Epidermal melanocyte (primary cell): ENCODE results near the gene PDIK1L.
"Not testable (repeated sequence)": the region's sequence is repeated elsewhere in the genome, so short reads cannot be mapped to it uniquely, and the experiment has no call there.

Source experiments
- DNase-seq: peaks from one replicate; pipeline ENCODE4 v3.0.0; 2011; ENCODE audit warnings: low spot score; ENCODE audit not compliant: insufficient read length

PDIK1L gene

GRCh38 chr1:26089125-26089524 lies 22.5 kb upstream of the PDIK1L start:
- no peak for DNase-seq

GRCh38 chr1:26090893-26091292 lies 20.7 kb upstream of the PDIK1L start:
- no peak for DNase-seq

GRCh38 chr1:26092422-26092821 lies 19.2 kb upstream of the PDIK1L start:
- no peak for DNase-seq

GRCh38 chr1:26093569-26093968 lies 18.1 kb upstream of the PDIK1L start:
- not testable (repeated sequence) for DNase-seq

- no peak for DNase-seq
These were observed 17.5 kb upstream of the PDIK1L start for GRCh38 chr1:26094076-26094669.

- DNase-seq: peak; percentile 57
These were observed 16.8 kb upstream of the PDIK1L start for GRCh38 chr1:26094677-26095383.

GRCh38 chr1:26096471-26096870 lies 15.2 kb upstream of the PDIK1L start:
- DNase-seq: no peak

- no peak for DNase-seq
These were observed 13.9 kb upstream of the PDIK1L start for GRCh38 chr1:26097696-26098095.

GRCh38 chr1:26098602-26099001 lies 13.0 kb upstream of the PDIK1L start:
- no peak for DNase-seq

GRCh38 chr1:26099780-26100179 lies 11.8 kb upstream of the PDIK1L start:
- no peak for DNase-seq

GRCh38 chr1:26100204-26100603 lies 11.4 kb upstream of the PDIK1L start:
- not testable (repeated sequence) for DNase-seq

GRCh38 chr1:26102119-26102518 lies 9.5 kb upstream of the PDIK1L start:
- DNase-seq: no peak

- no peak for DNase-seq
These were observed 9.1 kb upstream of the PDIK1L start for GRCh38 chr1:26102526-26102925.

GRCh38 chr1:26105226-26105548 lies 6.4 kb upstream of the PDIK1L start:
- not testable (repeated sequence) for DNase-seq

GRCh38 chr1:26109229-26110164 lies 2.1 kb upstream of the PDIK1L start:
- DNase-seq: no peak

- DNase-seq: peak; percentile 76
These were observed 694 bp upstream of the PDIK1L start for GRCh38 chr1:26110731-26111529.

GRCh38 chr1:26112407-26112775 lies 767 bp downstream of the PDIK1L start:
- DNase-seq: no peak

GRCh38 chr1:26114165-26114927 lies 2.7 kb downstream of the PDIK1L start:
- no peak for DNase-seq

- DNase-seq: peak; percentile 69
These were observed 8.4 kb downstream of the PDIK1L start for GRCh38 chr1:26119892-26120608.
